Mesothelial cell of epicardium (in vitro differentiated cells): ENCODE data around the gene AGO3. TPM values are rescaled to one million over a fixed set of nuclear protein-coding genes. Genes with fewer than 3 reads are reported as not detected.

Source experiments
- DNase-seq, 2 experiments: peaks; one replicate each; pipeline ENCODE4 v3.0.0; 2021; ENCODE audit warnings: low spot score in 2 of 2; ENCODE audit not compliant: unreplicated experiment in 2 of 2
- H3K27ac Mint-ChIP-seq: 2 replicates; pipeline ENCODE4 v1.8.0; 2021; ENCODE audit warnings: mixed read lengths
- H3K27me3 Mint-ChIP-seq: 2 replicates; pipeline ENCODE4 v1.8.0; 2021; ENCODE audit warnings: low read depth, mixed read lengths
- H3K36me3 Mint-ChIP-seq: 2 replicates; pipeline ENCODE4 v1.8.0; 2021; ENCODE audit warnings: mixed read lengths
- H3K4me1 Mint-ChIP-seq: 2 replicates; pipeline ENCODE4 v1.8.0; 2021; ENCODE audit warnings: mixed read lengths
- H3K4me3 Mint-ChIP-seq: 2 replicates; pipeline ENCODE4 v1.8.0; 2021; ENCODE audit warnings: mild to moderate bottlenecking, moderate library complexity, mixed read lengths
- H3K9me3 Mint-ChIP-seq: 2 replicates; pipeline ENCODE4 v1.8.0; 2021; ENCODE audit warnings: mixed read lengths
- CTCF ChIP-seq: fragments of 200-600 bp; sonication (generic); IDR thresholded peaks from one replicate; pipeline ENCODE4 v1.5.0; 2021; ENCODE audit warnings: antibody characterized with exemption; ENCODE audit not compliant: unreplicated experiment
- total RNA-seq: library from RNA; stranded (reverse); gene quantifications from 3 replicates; pipeline ENCODE4 v1.2.1, GENCODE V29; 2021

AGO3 gene
- total RNA-seq, 1 donor from 2014 or later, result 52.2 TPM

- Mint-ChIP-seq H3K27me3 (peaks cover 4% of the 10 kb centered on the region), H3K4me3 (no peak overlapping the region), H3K27ac (no peak overlapping the region), H3K36me3 (no peaks in the 10 kb centered on the region), H3K4me1 (peaks cover 3% of the 10 kb centered on the region), H3K9me3 (no peaks in the 10 kb centered on the region)
- no peak for TF ChIP-seq CTCF
- DNase-seq, result no peak
Measured at GRCh38 chr1:36080236-36080635, 149.3 kb downstream of the AGO3 start.

GRCh38 chr1:36080801-36081200, 149.9 kb downstream of the AGO3 start:
- no peaks in the 10 kb centered on the region for H3K9me3 Mint-ChIP-seq
- no peak overlapping the region for H3K27ac Mint-ChIP-seq
- peaks cover 4% of the 10 kb centered on the region for H3K27me3 Mint-ChIP-seq
- peaks cover 3% of the 10 kb centered on the region for H3K4me1 Mint-ChIP-seq
- no peak for TF ChIP-seq CTCF
- no peak for DNase-seq
- no peaks in the 10 kb centered on the region for H3K36me3 Mint-ChIP-seq
- no peak overlapping the region for H3K4me3 Mint-ChIP-seq

DNA sequence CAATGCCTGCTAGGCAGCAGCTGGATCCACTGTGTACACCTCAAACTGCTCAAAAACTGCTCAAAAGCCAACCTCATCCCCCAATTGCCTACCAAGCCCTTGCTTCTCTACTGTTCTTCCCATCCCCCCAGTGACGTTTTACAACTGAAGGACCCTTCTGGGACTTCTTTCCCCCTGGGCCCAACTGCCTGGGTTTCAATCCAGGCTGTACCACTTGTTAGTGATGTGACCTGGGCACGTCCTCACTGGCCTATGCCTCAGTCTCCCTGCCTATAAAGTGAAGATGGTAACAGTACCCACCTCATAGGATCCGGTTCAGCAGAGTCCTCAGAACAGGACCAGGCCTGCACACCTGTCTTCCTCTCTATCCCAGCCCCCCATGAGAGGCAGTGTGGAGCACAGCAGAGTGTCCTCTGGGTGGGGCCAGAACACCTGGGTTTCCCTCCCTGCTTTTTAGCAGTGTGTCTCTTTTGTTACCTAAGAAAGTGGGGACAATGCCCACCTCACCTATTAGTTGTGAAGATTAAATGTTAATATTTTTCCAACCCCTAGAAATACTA, 151.1 kb downstream of the AGO3 start:
- Mint-ChIP-seq H3K4me1 (peaks cover 4% of the 10 kb centered on the region), H3K4me3 (no peak overlapping the region), H3K36me3 (no peaks in the 10 kb centered on the region), H3K27ac (no peak overlapping the region), H3K27me3 (peaks cover 4% of the 10 kb centered on the region), H3K9me3 (no peaks in the 10 kb centered on the region)
- no peak for DNase-seq
- no peak for TF ChIP-seq CTCF

DNA sequence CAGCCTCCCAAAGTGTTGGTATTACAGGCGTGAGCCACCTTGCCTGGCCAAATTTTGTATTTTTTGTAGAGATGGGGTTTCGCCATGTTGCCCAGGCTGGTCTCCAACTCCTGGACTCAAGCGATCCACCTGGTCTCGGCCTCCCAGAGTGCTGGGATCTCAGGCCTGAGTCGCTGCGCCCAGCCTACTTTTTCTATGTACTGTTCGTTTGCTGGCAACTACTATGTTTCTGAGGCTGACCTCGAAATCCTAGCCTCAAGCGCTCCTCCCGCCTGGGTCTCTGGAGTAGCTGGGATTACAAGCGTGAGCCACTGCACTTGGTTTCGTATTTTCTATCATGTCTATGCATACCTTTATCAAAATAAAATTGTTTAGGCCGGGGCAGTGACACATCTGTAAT, 152.3 kb downstream of the AGO3 start:
- no peaks in the 10 kb centered on the region for H3K36me3 Mint-ChIP-seq
- H3K27ac Mint-ChIP-seq, result no peak overlapping the region
- H3K27me3 Mint-ChIP-seq, result peaks cover 4% of the 10 kb centered on the region
- H3K4me1 Mint-ChIP-seq, result peaks cover 7% of the 10 kb centered on the region
- TF ChIP-seq CTCF, result no peak
- H3K9me3 Mint-ChIP-seq, result no peaks in the 10 kb centered on the region
- DNase-seq, result no peak
- peak overlapping the region; percentile 69 for H3K4me3 Mint-ChIP-seq

- DNase-seq, result peak; percentile 63 to 73
- H3K27me3 Mint-ChIP-seq, result peaks cover 4% of the 10 kb centered on the region
- no peaks in the 10 kb centered on the region for H3K9me3 Mint-ChIP-seq
- H3K27ac Mint-ChIP-seq, result peak within 1 kb of the TSS; percentile 21
- peaks cover 7% of the 10 kb centered on the region for H3K4me1 Mint-ChIP-seq
- no peaks in the 10 kb centered on the region for H3K36me3 Mint-ChIP-seq
- H3K4me3 Mint-ChIP-seq, result peak within 1 kb of the TSS; percentile 69
- TF ChIP-seq CTCF, result no peak
Measured at GRCh38 chr1:36083635-36084496, 153.0 kb downstream of the AGO3 start, which contains the start of gene TEKT2. TSS of gene TEKT2 (plus strand) at chr1:36084094. CDS start at chr1:36084922, 828 bp downstream.
